IgD-negative memory B cell (primary cell): ENCODE measurements around the gene NPM1. TPM values are rescaled to one million over a fixed set of nuclear protein-coding genes. Genes with fewer than 3 reads are reported as not detected.

ENCODE experiments used
- H3K27ac Mint-ChIP-seq, 3 donors: one replicate each; pipeline ENCODE4 v1.8.0; 2020 to 2022; ENCODE audit warnings: mild to moderate bottlenecking in 3 of 3, mixed read lengths in 3 of 3, moderate library complexity in 1 of 3
- H3K27me3 Mint-ChIP-seq: one replicate; pipeline ENCODE4 v1.8.0; 2021; ENCODE audit warnings: mixed read lengths
- H3K36me3 Mint-ChIP-seq: one replicate; pipeline ENCODE4 v1.8.0; 2020; ENCODE audit warnings: mild to moderate bottlenecking, mixed read lengths
- H3K4me1 Mint-ChIP-seq, 3 donors: one replicate each; pipeline ENCODE4 v1.8.0; 2020 to 2022; ENCODE audit warnings: mixed read lengths in 3 of 3, mild to moderate bottlenecking in 1 of 3
- H3K4me3 Mint-ChIP-seq, 4 donors: one replicate each; pipeline ENCODE4 v1.8.0; 2020 to 2022; ENCODE audit warnings: mild to moderate bottlenecking in 4 of 4, mixed read lengths in 4 of 4, moderate library complexity in 3 of 4
- H3K9me3 Mint-ChIP-seq, 3 donors: one replicate each; pipeline ENCODE4 v1.8.0; 2020 to 2021; ENCODE audit warnings: mixed read lengths in 3 of 3, mild to moderate bottlenecking in 1 of 3
- polyA plus RNA-seq: library from polyadenylated mRNA; unstranded; fragments of 300-500 nt; fragmentation: Illumina TruSeq; gene quantifications from one replicate; pipeline ENCODE4 v1.2.3, GENCODE V29; 2021

NPM1 gene
- polyA plus RNA-seq, 1 donor from 2014 or later: 715 TPM

GRCh38 chr5:171425596-171426244 is 38.1 kb downstream of the NPM1 start:
- Mint-ChIP-seq H3K4me1 (peaks cover 0 to 3% (median 0%) of the 10 kb centered on the region in 3 donors), H3K27ac (no peak overlapping the region), H3K9me3 (no peaks in the 10 kb centered on the region), H3K27me3 (peaks cover 3% of the 10 kb centered on the region), H3K4me3 (no peak overlapping the region), H3K36me3 (no peaks in the 10 kb centered on the region)

GRCh38 chr5:171426266-171426665 is 38.6 kb downstream of the NPM1 start:
- Mint-ChIP-seq H3K27ac (no peak overlapping the region), H3K36me3 (no peaks in the 10 kb centered on the region), H3K9me3 (no peaks in the 10 kb centered on the region), H3K27me3 (peaks cover 1% of the 10 kb centered on the region), H3K4me1 (peaks cover 0 to 3% (median 0%) of the 10 kb centered on the region in 3 donors), H3K4me3 (no peak overlapping the region)

DNA sequence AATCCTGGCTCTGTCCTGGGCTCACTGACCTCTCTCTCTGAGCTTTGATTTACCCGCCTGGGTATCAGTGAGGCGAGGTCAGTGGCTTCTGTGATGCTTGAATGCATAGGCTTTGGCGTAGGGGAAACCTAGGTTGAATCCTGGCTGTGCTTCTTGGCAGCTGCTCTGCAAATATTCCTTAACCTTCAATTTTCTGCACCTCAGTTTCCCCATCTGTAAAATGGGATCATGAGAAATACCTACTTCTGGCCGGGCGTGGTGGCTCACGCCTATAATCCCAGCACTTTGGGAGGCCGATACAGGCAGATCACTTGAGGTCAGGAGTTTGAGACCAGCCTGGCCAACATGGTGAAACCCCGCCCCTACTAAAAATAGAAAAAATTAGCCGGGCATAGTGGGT is 39.0 kb downstream of the NPM1 start:
- peaks cover 0 to 3% (median 0%) of the 10 kb centered on the region in 3 donors for H3K4me1 Mint-ChIP-seq
- H3K4me3 Mint-ChIP-seq: no peak overlapping the region
- no peak overlapping the region for H3K27ac Mint-ChIP-seq
- no peaks in the 10 kb centered on the region for H3K36me3 Mint-ChIP-seq
- peaks cover 1% of the 10 kb centered on the region for H3K27me3 Mint-ChIP-seq
- H3K9me3 Mint-ChIP-seq: no peaks in the 10 kb centered on the region

GRCh38 chr5:171427318-171428167 is 39.9 kb downstream of the NPM1 start:
- Mint-ChIP-seq H3K27me3 (peaks cover 1% of the 10 kb centered on the region), H3K27ac (no peak overlapping the region), H3K36me3 (no peaks in the 10 kb centered on the region)

GRCh38 chr5:171428168-171428696 is 40.6 kb downstream of the NPM1 start:
- peaks cover 1% of the 10 kb centered on the region for H3K27me3 Mint-ChIP-seq
- H3K27ac Mint-ChIP-seq: no peak overlapping the region
- H3K9me3 Mint-ChIP-seq: no peaks in the 10 kb centered on the region
- H3K4me3 Mint-ChIP-seq: no peak overlapping the region
- peaks cover 0 to 3% (median 0%) of the 10 kb centered on the region in 3 donors for H3K4me1 Mint-ChIP-seq
- no peaks in the 10 kb centered on the region for H3K36me3 Mint-ChIP-seq

More at GRCh38 chr5:171427318-171428167, 39.9 kb downstream of the NPM1 start:
- no peak overlapping the region for H3K4me3 Mint-ChIP-seq
- H3K9me3 Mint-ChIP-seq: no peaks in the 10 kb centered on the region
- H3K4me1 Mint-ChIP-seq: peaks cover 0 to 3% (median 0%) of the 10 kb centered on the region in 3 donors

DNA sequence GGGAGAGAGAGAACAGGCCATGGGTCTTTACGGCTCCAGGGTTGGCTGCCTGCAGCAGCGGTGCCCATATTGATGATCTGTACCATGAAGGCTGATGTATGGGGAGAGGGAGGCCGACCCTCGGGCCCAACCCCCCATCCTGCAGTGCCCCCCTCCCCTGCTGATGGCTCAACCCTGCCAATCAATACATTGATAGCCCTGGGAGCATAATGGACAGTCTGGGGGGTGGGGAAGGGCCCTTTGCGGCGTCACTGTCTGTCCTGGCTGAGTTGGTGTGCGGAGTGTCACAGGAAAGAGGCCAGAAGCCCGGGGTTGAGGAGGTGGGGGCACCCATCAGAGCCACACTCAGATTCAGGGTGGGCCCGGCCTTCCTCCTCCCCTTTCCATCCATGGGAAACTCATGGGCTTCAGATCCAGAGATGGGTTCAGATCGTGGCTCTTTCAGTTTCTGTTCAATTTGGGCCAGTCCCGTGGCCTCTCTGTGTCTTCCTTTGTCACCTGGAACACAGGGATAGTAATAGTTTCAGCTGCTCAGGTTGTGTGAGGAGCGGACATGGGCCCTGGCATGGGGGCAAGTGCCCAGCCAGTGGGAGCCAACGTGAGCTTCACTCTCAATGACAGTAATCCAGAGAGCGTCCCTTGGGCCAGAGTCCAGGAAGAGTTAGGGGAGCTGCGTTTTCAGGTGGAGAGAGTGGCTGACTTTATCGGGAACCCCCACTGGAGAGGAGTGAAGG is 41.3 kb downstream of the NPM1 start:
- Mint-ChIP-seq H3K27me3 (peaks cover 1% of the 10 kb centered on the region), H3K27ac (peak overlapping the region in 1 of 3 donors; percentile 80), H3K9me3 (no peaks in the 10 kb centered on the region), H3K36me3 (no peaks in the 10 kb centered on the region), H3K4me3 (no peak overlapping the region), H3K4me1 (peaks cover 0 to 2% (median 0%) of the 10 kb centered on the region in 3 donors)

DNA sequence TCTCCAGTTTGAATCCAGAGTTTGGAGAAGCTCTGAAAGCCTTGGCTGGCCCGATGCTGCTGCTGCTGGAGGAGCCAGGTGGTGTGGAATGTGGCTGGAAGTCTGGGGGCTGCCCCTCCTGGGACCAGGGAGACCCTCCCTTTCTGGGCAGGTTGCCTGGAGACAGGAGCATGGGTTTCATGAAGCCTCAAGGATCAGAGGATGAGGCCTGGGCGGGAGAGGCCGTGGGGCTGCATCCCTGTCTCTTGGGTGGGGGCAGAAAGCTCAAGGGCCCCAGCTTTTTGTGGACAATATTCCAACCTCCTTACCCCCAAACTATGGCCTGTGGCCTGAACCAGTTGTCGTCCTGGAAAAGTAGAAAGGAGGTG is 41.9 kb downstream of the NPM1 start:
- no peaks in the 10 kb centered on the region for H3K36me3 Mint-ChIP-seq
- peak overlapping the region in 1 of 4 donors; percentile 17 for H3K4me3 Mint-ChIP-seq
- peak overlapping the region in 1 of 3 donors; percentile 80 for H3K27ac Mint-ChIP-seq
- H3K4me1 Mint-ChIP-seq: no peaks in the 10 kb centered on the region
- peaks cover 1% of the 10 kb centered on the region for H3K27me3 Mint-ChIP-seq
- no peaks in the 10 kb centered on the region for H3K9me3 Mint-ChIP-seq

- Mint-ChIP-seq H3K4me1 (no peaks in the 10 kb centered on the region), H3K27ac (no peak overlapping the region), H3K36me3 (no peaks in the 10 kb centered on the region)
Observed at GRCh38 chr5:171431251-171431777, 43.7 kb downstream of the NPM1 start.

GRCh38 chr5:171432076-171432475 is 44.4 kb downstream of the NPM1 start:
- no peak overlapping the region for H3K4me3 Mint-ChIP-seq
- H3K27ac Mint-ChIP-seq: no peak overlapping the region

More at GRCh38 chr5:171431251-171431777, 43.7 kb downstream of the NPM1 start:
- Mint-ChIP-seq H3K9me3 (no peaks in the 10 kb centered on the region), H3K4me3 (no peak overlapping the region), H3K27me3 (peaks cover 1% of the 10 kb centered on the region)

GRCh38 chr5:171432583-171433351 is 45.1 kb downstream of the NPM1 start:
- Mint-ChIP-seq H3K36me3 (no peaks in the 10 kb centered on the region), H3K4me1 (no peaks in the 10 kb centered on the region), H3K27ac (no peak overlapping the region), H3K27me3 (peaks cover 1% of the 10 kb centered on the region), H3K9me3 (no peaks in the 10 kb centered on the region), H3K4me3 (no peak overlapping the region)

More at GRCh38 chr5:171432076-171432475, 44.4 kb downstream of the NPM1 start:
- Mint-ChIP-seq H3K27me3 (peaks cover 1% of the 10 kb centered on the region), H3K4me1 (no peaks in the 10 kb centered on the region), H3K9me3 (no peaks in the 10 kb centered on the region), H3K36me3 (no peaks in the 10 kb centered on the region)

GRCh38 chr5:171433352-171433698 is 45.7 kb downstream of the NPM1 start:
- no peaks in the 10 kb centered on the region for H3K36me3 Mint-ChIP-seq
- H3K4me3 Mint-ChIP-seq: no peak overlapping the region
- no peaks in the 10 kb centered on the region for H3K9me3 Mint-ChIP-seq
- H3K27ac Mint-ChIP-seq: no peak overlapping the region
- H3K27me3 Mint-ChIP-seq: peaks cover 1% of the 10 kb centered on the region
- no peaks in the 10 kb centered on the region for H3K4me1 Mint-ChIP-seq

- H3K9me3 Mint-ChIP-seq: no peaks in the 10 kb centered on the region
- peaks cover 1% of the 10 kb centered on the region for H3K27me3 Mint-ChIP-seq
- no peak overlapping the region for H3K4me3 Mint-ChIP-seq
- H3K4me1 Mint-ChIP-seq: no peaks in the 10 kb centered on the region
- H3K36me3 Mint-ChIP-seq: no peaks in the 10 kb centered on the region
- H3K27ac Mint-ChIP-seq: no peak overlapping the region
Observed at GRCh38 chr5:171433982-171434676, 46.5 kb downstream of the NPM1 start.

DNA sequence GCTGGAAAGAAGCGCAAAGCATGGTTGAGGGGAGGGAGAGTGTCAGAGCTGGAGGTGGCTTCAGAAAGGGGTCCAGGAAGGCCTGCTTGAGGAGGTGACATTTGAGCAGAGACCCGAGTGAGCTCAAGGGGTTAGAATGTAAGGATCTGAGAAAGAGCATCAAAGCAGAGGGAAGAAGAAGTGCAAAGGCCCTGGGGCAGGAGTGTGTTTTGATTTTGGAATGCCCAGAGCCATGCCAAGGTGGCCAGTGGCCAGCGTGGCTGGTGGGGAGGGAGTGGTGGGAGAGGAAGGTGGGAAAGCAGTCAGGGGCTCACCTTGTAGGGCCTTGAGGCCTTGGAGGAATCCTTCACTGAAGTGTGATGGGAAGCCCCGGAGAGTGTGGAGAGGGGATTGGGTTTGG is 47.2 kb downstream of the NPM1 start:
- Mint-ChIP-seq H3K4me1 (no peaks in the 10 kb centered on the region), H3K9me3 (no peaks in the 10 kb centered on the region), H3K27me3 (peaks cover 1% of the 10 kb centered on the region), H3K27ac (no peak overlapping the region), H3K4me3 (no peak overlapping the region), H3K36me3 (no peaks in the 10 kb centered on the region)

- H3K27me3 Mint-ChIP-seq: peaks cover 1% of the 10 kb centered on the region
- no peaks in the 10 kb centered on the region for H3K4me1 Mint-ChIP-seq
- H3K27ac Mint-ChIP-seq: peak overlapping the region in 1 of 3 donors; percentile 7
- H3K36me3 Mint-ChIP-seq: no peaks in the 10 kb centered on the region
- no peak overlapping the region for H3K4me3 Mint-ChIP-seq
- no peaks in the 10 kb centered on the region for H3K9me3 Mint-ChIP-seq
Observed at GRCh38 chr5:171435908-171436307, 48.3 kb downstream of the NPM1 start.
